HG03135 (cell line): ENCODE results near the gene RIPOR3.
"Not testable (repeated sequence)": the region's sequence is repeated elsewhere in the genome, so short reads cannot be mapped to it uniquely, and the experiment has no call there.

Experiments used
- ATAC-seq: cut with Tn5 transposase; IDR thresholded peaks from one replicate; pipeline ENCODE4 v1.9.1; 2021; ENCODE audit warnings: mild to moderate bottlenecking, moderate library complexity; ENCODE audit not compliant: unreplicated experiment

Gene RIPOR3

DNA sequence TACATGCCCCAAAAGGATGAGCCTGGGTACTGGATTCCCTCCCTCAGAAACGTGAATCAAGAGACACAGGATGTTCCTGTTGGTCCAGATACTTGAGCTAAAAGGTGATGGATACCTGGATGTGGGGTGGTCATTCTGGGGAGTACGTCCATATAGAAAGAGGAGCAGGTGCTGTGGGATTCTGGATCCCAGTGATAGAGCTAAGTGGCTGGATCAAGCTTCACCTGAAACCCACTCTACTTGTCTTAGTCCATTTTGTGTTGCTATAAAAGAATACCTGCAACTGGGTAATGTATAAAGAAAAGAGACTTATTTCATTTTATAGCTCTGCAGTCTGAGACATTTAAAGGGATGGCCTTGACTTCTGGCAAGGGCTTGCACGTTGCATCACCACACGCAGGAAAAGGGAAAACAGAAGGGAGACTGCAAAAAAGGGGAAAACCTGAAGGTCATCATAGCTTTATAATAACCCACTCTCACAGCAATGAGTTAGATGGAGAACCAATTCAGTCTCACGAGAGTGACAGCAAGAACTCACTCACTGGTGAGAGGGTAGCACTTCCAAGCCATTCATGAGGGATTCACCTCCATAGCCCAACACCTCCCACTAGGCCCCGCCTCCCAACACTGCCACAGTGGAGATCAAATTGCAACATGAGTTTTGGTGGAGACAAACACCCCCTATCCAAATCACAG lies 31.2 kb downstream of the RIPOR3 start:
- no peak for ATAC-seq

- no peak for ATAC-seq
These were observed 32.5 kb downstream of the RIPOR3 start for GRCh38 chr20:50658804-50659380.

- ATAC-seq, result no peak
These were observed 35.9 kb downstream of the RIPOR3 start for GRCh38 chr20:50655311-50655880.

GRCh38 chr20:50654904-50655303 lies 36.4 kb downstream of the RIPOR3 start:
- ATAC-seq, result no peak

GRCh38 chr20:50652702-50653294 lies 38.5 kb downstream of the RIPOR3 start:
- ATAC-seq, result no peak

DNA sequence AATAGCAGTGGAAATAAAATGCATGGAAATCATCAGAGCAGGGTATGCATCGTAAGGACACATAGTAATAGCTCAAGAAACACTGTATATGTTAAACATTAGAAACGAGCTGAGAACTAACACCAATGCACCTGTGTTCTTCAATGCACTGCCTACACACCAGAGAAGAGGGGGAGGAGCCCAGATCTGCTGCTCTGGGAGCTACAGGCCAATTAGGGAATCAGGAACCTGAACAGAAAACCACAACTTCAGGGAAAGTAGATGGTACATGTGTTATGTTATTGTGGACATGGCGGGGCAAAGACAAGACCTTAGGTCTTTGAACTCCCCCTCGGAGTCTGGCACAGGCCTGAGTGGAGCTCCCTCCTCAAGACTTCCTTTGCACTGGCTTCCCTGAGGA lies 39.7 kb downstream of the RIPOR3 start:
- ATAC-seq, result no peak

- no peak for ATAC-seq
These were observed 41.8 kb downstream of the RIPOR3 start for GRCh38 chr20:50649590-50649989.

GRCh38 chr20:50648651-50649050 lies 42.7 kb downstream of the RIPOR3 start:
- no peak for ATAC-seq

- ATAC-seq, result no peak
These were observed 44.8 kb downstream of the RIPOR3 start for GRCh38 chr20:50646483-50646996.

GRCh38 chr20:50645253-50646068 lies 45.9 kb downstream of the RIPOR3 start:
- no peak for ATAC-seq

DNA sequence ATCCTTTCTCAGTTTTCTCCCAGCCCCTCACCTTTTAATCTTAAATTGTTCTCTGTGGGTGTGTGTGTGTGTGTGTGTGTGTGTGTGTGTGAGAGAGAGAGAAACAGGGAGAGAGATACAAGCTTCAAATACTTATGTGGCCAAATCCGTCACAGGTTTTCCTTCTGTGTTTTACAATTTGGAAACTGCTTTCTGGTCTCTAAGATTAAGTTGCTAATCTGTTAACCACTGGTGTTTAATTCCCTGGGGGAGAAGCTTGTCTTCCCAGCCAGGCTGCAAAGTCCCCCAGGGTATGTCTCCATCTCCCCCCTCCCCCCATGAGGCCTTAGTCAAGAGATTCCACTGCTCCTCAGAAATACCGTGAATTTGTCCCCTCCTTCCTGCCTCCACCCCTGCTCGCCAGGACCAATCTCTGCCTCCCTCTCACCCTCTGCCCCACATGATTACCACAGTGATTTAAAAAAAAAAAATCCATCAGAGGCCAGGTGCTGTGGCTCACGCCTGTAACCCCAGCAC lies 49.0 kb downstream of the RIPOR3 start:
- ATAC-seq, result no peak

GRCh38 chr20:50641625-50642287 lies 49.6 kb downstream of the RIPOR3 start:
- ATAC-seq, result not testable (repeated sequence)

DNA sequence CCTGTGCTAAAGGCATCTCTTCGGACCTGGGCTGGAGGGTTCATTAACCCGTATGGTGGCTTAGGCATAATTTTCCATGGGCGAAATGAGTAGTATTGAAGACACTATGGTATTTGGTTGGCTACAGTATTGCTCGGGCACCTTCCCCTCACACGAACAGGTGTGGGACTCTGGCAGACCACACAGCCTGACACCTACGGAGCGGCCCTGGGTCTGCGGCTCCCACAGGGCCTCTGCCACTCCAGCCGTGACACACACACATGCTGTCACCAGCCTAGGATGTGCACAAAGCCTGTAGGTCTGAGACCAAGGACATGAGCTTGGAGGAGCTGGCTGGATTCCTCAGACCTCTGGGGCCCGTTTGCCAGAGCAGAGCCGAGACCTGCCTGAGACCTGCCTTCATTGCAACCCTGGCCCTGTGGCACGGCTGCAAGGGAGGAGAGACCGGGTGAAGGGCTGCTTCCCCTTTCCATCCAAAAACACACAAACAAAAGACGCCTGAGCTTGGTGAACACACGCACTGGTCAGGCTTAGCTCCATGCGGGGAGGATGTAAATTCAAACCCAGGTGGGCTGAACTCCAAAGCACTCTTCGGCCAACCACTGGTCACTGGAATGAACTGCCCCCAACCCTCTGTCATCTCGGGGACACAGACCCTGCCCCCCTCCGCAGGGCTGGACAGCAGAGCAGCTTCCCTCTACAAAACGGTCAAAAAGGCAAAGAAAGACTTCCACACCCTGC lies 51.2 kb downstream of the RIPOR3 start:
- ATAC-seq, result not testable (repeated sequence)

DNA sequence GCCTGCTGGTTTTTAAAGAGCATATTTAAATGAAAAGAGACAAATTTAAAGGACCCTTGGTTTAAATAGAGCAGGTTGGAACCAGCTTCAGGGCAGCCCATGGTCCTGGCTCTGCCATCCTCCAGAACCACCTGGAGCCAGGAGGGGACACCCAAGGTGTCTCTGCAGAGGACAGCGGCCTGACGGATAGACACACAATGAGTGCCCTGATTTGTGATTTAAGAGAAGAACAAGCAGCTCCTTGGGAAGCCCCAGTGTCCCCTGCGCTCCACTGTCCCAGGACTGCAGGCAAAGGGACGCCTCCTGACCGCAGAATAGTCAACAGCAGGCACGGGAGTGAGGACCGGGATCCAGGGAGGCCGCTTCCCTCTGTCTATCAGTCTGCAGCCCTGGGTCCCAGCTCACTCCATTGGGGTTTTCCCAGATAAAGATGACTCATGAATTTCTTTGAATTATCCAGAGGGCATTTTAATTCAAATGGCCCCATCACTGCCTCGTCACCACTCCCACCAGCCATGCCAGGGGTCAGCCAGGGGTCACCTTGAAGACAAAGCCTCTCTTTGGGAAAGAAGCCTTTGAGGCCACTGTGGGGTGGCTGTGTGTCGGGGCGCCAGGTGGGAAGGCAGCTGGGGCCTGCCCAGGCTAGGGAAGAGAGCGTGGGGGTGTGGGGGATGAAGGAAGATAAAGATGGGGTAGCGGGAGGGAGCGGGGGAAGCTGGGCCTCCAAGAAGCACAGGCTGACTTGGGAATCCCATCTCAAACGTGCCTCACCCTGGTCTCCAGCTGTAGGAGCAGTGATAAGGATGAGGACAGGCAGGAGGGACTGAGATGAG lies 53.1 kb downstream of the RIPOR3 start:
- not testable (repeated sequence) for ATAC-seq

GRCh38 chr20:50636601-50637540 lies 54.5 kb downstream of the RIPOR3 start:
- ATAC-seq, result no peak

GRCh38 chr20:50635676-50636600 lies 55.4 kb downstream of the RIPOR3 start:
- no peak for ATAC-seq
